Erythroblast (primary cell): ENCODE measurements around the gene CMPK1.

ENCODE experiments used
- GATA1 ChIP-seq: IDR thresholded peaks from 2 replicates; pipeline ENCODE4 v1.6.1; 2011; ENCODE audit warnings: low read depth, mild to moderate bottlenecking, control low read depth, low read length, moderate library complexity
- POLR2A ChIP-seq: IDR thresholded peaks from 2 replicates; pipeline ENCODE4 v1.6.1; 2011; ENCODE audit warnings: mild to moderate bottlenecking, low read length

DNA sequence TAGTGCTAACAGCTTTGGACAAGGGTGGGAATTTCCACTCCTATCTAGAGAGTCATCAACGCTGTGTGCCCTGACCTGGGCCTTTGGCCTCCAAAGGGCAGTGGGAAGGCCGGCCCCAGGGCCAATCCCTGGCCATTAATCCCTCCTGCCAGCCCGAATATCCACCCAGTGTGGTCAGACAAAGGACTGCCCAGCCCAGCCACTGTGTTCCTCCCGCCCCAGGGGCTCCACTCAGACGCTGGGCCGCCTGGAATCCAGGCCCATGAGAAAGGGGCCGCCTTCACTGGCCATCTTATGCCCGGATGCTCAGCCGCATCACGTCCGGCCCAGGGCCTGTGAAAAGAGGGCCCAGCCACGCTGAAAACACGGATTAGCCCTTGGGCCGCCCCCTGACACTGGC, 78.8 kb downstream of the CMPK1 start:
- TF ChIP-seq POLR2A = no peak
- no peak for TF ChIP-seq GATA1
